SU-DHL-6 (cell line): ENCODE data around the gene VAC14.

ENCODE experiments used
- H2AFZ ChIP-seq: fragments of 200-600 bp; sonication (generic); 2 replicates; pipeline ENCODE4 v1.6.1; 2014; ENCODE audit warnings: low read depth, mild to moderate bottlenecking, moderate library complexity, mixed read lengths, antibody characterized with exemption, low read length; ENCODE audit not compliant: severe bottlenecking
- H3F3A ChIP-seq: fragments of 200-600 bp; shearing (Covaris generic); 2 replicates; pipeline ENCODE4 v1.6.0; 2016; ENCODE audit warnings: antibody characterized with exemption, mild to moderate bottlenecking; ENCODE audit not compliant: insufficient read depth
- H3K27ac ChIP-seq: fragments of 200-600 bp; sonication (generic); 2 replicates; pipeline ENCODE4 v1.5.1; 2016; ENCODE audit warnings: low read depth, mild to moderate bottlenecking, low read length, moderate library complexity, mixed read lengths
- H3K27me3 ChIP-seq: fragments of 200-600 bp; sonication (generic), shearing (Covaris generic); 2 replicates; pipeline ENCODE4 v1.6.0; 2014; ENCODE audit warnings: mild to moderate bottlenecking, low read length
- H3K36me3 ChIP-seq: fragments of 200-600 bp; sonication (generic); 2 replicates; pipeline ENCODE4 v1.6.1; 2014; ENCODE audit warnings: mild to moderate bottlenecking, low read length, mixed read lengths
- H3K4me2 ChIP-seq: fragments of 300-600, 200-600 bp; shearing (Covaris generic), sonication (generic); 2 replicates; pipeline ENCODE4 v1.6.0; 2014; ENCODE audit warnings: low read length, low read depth, mild to moderate bottlenecking; ENCODE audit not compliant: poor library complexity, severe bottlenecking
- H3K4me3 ChIP-seq: fragments of 200-600 bp; sonication (generic); 2 replicates; pipeline ENCODE4 v1.5.1; 2014; ENCODE audit warnings: antibody characterized with exemption, low read length, mild to moderate bottlenecking, mixed read lengths; ENCODE audit not compliant: insufficient read depth, poor library complexity, severe bottlenecking
- H3K79me2 ChIP-seq: fragments of 200-600 bp; sonication (generic); 2 replicates; pipeline ENCODE4 v1.6.1; 2014; ENCODE audit warnings: mild to moderate bottlenecking, low read length, moderate library complexity; ENCODE audit not compliant: insufficient read depth
- H3K9ac ChIP-seq: fragments of 200-600 bp; sonication (generic); 2 replicates; pipeline ENCODE4 v1.7.0; 2014; ENCODE audit warnings: mild to moderate bottlenecking, low read length
- H3K9me2 ChIP-seq: fragments of 200-600 bp; sonication (generic); replicated peaks from 2 replicates; pipeline ENCODE4 v1.6.1; 2014; ENCODE audit warnings: low read length; ENCODE audit not compliant: insufficient read depth
- H3K9me3 ChIP-seq: fragments of 200-600 bp; sonication (generic); 2 replicates; pipeline ENCODE4 v1.6.1; 2014; ENCODE audit warnings: low read length, mixed read lengths; ENCODE audit not compliant: insufficient read depth
- H4K20me1 ChIP-seq: fragments of 200-600 bp; sonication (generic); 2 replicates; pipeline ENCODE4 v1.6.1; 2014; ENCODE audit warnings: low read depth, mild to moderate bottlenecking, antibody characterized with exemption, low read length, moderate library complexity, mixed read lengths
- CTCF ChIP-seq: fragments of 200-600 bp; sonication (generic); IDR thresholded peaks from one replicate; pipeline ENCODE4 v1.5.1; 2017; ENCODE audit warnings: antibody characterized with exemption, mild to moderate bottlenecking, low read length, moderate library complexity; ENCODE audit not compliant: insufficient read depth, poor library complexity, severe bottlenecking
- EZH2phosphoT487 ChIP-seq: fragments of 200-600 bp; sonication (generic), shearing (Covaris generic); conservative IDR thresholded peaks from 2 replicates; pipeline ENCODE4 v1.6.1; 2018; ENCODE audit warnings: mild to moderate bottlenecking, antibody characterized with exemption, low read length, moderate library complexity, mixed read lengths

Gene VAC14

GRCh38 chr16:70765491-70765890, 35.5 kb downstream of the VAC14 start:
- Histone ChIP-seq H3K79me2 (no peaks in the 10 kb centered on the region), H3K4me2 (no peak overlapping the region), H4K20me1 (no peaks in the 10 kb centered on the region), H3K4me3 (no peak overlapping the region), H3K27ac (no peak overlapping the region), H3K36me3 (no peaks in the 10 kb centered on the region), H3K9me2 (no peaks in the 10 kb centered on the region), H3K9me3 (no peaks in the 10 kb centered on the region), H3K9ac (no peak overlapping the region), H2AFZ (no peak overlapping the region), H3K27me3 (no peaks in the 10 kb centered on the region), H3F3A (no peaks in the 10 kb centered on the region)
- TF ChIP-seq EZH2phosphoT487, result no peak
- TF ChIP-seq CTCF, result no peak

GRCh38 chr16:70764632-70765031, 36.3 kb downstream of the VAC14 start:
- H3K36me3 ChIP-seq, result no peaks in the 10 kb centered on the region
- TF ChIP-seq EZH2phosphoT487 (no peak), CTCF (no peak)

GRCh38 chr16:70760221-70760620, 40.7 kb downstream of the VAC14 start:
- no peaks in the 10 kb centered on the region for H3K27me3 ChIP-seq
- no peaks in the 10 kb centered on the region for H3K79me2 ChIP-seq
- no peak overlapping the region for H3K4me2 ChIP-seq
- no peaks in the 10 kb centered on the region for H3K36me3 ChIP-seq
- H3K27ac ChIP-seq, result no peak overlapping the region
- no peak overlapping the region for H3K4me3 ChIP-seq
- H3K9me3 ChIP-seq, result no peaks in the 10 kb centered on the region
- TF ChIP-seq CTCF, result no peak
- TF ChIP-seq EZH2phosphoT487, result no peak
- no peak overlapping the region for H3K9ac ChIP-seq
- H3F3A ChIP-seq, result no peaks in the 10 kb centered on the region
- H3K9me2 ChIP-seq, result no peaks in the 10 kb centered on the region
- H4K20me1 ChIP-seq, result no peaks in the 10 kb centered on the region
- no peak overlapping the region for H2AFZ ChIP-seq

More at GRCh38 chr16:70764632-70765031, 36.3 kb downstream of the VAC14 start:
- H3K4me2 ChIP-seq, result no peak overlapping the region
- no peaks in the 10 kb centered on the region for H4K20me1 ChIP-seq
- no peak overlapping the region for H3K27ac ChIP-seq
- H3K4me3 ChIP-seq, result no peak overlapping the region
- no peaks in the 10 kb centered on the region for H3K9me3 ChIP-seq
- no peaks in the 10 kb centered on the region for H3K9me2 ChIP-seq
- H2AFZ ChIP-seq, result no peak overlapping the region
- H3K9ac ChIP-seq, result no peak overlapping the region
- H3K79me2 ChIP-seq, result no peaks in the 10 kb centered on the region
- H3F3A ChIP-seq, result no peaks in the 10 kb centered on the region
- H3K27me3 ChIP-seq, result no peaks in the 10 kb centered on the region
